GM23248 (cell line): ENCODE measurements around the gene TRMT1L.

Experiments used
- EZH2 ChIP-seq: fragments of 200-600 bp; sonication (generic); IDR thresholded peaks from 2 replicates; pipeline ENCODE4 v1.6.1; 2018; ENCODE audit warnings: antibody characterized with exemption, mild to moderate bottlenecking; ENCODE audit not compliant: insufficient read depth, poor library complexity, severe bottlenecking
- EZH2phosphoT487 ChIP-seq: fragments of 200-600 bp; sonication (generic); IDR thresholded peaks from 2 replicates; pipeline ENCODE4 v1.6.1; 2018; ENCODE audit warnings: antibody characterized with exemption, moderate library complexity, mild to moderate bottlenecking, low read depth; ENCODE audit not compliant: insufficient read depth

GRCh38 chr1:185170291-185170848, 13.6 kb upstream of the TRMT1L start:
- TF ChIP-seq EZH2 (no peak), EZH2phosphoT487 (no peak)
